BE2C (cell line): ENCODE data around the gene AMZ1.

Source experiments
- DNase-seq: peaks from one replicate; pipeline ENCODE4 v3.0.0-alpha.2; 2020
- H3K27me3 ChIP-seq: fragments of 250-450 bp; sonication (Bioruptor Pico); 2 replicates; pipeline ENCODE4 v1.5.1; 2020; ENCODE audit warnings: mild to moderate bottlenecking
- H3K36me3 ChIP-seq: fragments of 250-450 bp; sonication (Bioruptor Pico); 2 replicates; pipeline ENCODE4 v1.5.1; 2020; ENCODE audit warnings: mild to moderate bottlenecking
- H3K4me1 ChIP-seq: fragments of 250-450 bp; sonication (Bioruptor Pico); 2 replicates; pipeline ENCODE4 v1.5.1; 2020
- H3K4me3 ChIP-seq: 2 replicates; pipeline ENCODE4 v1.5.1; 2011; ENCODE audit warnings: low read depth, low read length
- H3K9me3 ChIP-seq: fragments of 250-450 bp; sonication (Bioruptor Pico); 2 replicates; pipeline ENCODE4 v1.5.1; 2020
- TF ChIP-seq, protein P1 (sequence below): IDR thresholded peaks from 2 replicates; pipeline ENCODE4 v1.5.1; 2012; ENCODE audit warnings: mild to moderate bottlenecking, low read depth, low read length

The AMZ1 gene

DNA sequence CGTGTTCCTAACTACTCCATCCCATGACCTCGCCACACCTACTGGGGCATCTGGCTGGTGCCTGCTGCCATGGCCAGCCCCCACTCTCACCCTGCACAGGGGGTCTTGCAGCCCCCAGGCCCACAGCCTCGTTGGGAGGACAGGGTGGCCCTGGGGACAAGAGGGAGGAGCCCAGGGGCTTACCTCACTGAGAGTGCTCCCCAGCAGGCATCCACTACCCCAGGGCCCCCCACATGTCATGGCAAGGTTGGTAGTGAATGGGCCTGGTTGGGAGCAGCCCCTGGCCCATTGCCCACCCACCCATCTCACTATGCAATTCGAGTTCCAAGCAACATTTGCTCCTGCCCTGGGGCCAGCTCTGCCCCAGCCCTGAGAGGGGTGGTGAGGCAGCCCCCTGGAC, 24.0 kb upstream of the AMZ1 start:
- TF ChIP-seq, protein P1, sequence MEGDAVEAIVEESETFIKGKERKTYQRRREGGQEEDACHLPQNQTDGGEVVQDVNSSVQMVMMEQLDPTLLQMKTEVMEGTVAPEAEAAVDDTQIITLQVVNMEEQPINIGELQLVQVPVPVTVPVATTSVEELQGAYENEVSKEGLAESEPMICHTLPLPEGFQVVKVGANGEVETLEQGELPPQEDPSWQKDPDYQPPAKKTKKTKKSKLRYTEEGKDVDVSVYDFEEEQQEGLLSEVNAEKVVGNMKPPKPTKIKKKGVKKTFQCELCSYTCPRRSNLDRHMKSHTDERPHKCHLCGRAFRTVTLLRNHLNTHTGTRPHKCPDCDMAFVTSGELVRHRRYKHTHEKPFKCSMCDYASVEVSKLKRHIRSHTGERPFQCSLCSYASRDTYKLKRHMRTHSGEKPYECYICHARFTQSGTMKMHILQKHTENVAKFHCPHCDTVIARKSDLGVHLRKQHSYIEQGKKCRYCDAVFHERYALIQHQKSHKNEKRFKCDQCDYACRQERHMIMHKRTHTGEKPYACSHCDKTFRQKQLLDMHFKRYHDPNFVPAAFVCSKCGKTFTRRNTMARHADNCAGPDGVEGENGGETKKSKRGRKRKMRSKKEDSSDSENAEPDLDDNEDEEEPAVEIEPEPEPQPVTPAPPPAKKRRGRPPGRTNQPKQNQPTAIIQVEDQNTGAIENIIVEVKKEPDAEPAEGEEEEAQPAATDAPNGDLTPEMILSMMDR: no peak
- no peak for DNase-seq
- H3K36me3 ChIP-seq: peaks cover 14% of the 10 kb centered on the region
- H3K9me3 ChIP-seq: no peaks in the 10 kb centered on the region
- H3K4me3 ChIP-seq: no peak overlapping the region
- H3K4me1 ChIP-seq: peaks cover 10% of the 10 kb centered on the region; the same call in 1 of the 2 replicates
- no peaks in the 10 kb centered on the region for H3K27me3 ChIP-seq

DNA sequence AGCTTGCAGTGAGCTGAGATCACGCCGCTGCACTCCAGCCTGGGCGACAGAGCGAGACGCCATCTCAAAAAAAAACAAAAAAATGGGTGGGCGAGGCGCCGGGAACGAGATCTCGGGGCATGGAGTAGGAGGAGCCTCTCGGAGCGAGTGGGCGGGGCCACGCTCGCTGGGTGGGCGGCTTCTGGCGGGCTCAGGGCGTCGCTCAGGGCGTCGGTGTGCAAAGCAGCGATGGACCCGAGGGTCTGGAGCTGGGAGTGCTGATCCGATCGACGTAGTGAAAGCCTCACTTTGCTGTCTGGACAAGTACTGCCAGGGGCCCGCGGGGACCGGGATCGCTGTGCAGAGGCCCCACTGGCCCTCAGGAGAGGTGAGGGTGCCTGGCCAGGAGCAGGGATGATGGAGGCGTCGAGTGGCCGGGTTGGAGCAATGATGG, 22.6 kb upstream of the AMZ1 start:
- no peak overlapping the region for H3K4me3 ChIP-seq
- TF ChIP-seq, protein P1: no peak

DNA sequence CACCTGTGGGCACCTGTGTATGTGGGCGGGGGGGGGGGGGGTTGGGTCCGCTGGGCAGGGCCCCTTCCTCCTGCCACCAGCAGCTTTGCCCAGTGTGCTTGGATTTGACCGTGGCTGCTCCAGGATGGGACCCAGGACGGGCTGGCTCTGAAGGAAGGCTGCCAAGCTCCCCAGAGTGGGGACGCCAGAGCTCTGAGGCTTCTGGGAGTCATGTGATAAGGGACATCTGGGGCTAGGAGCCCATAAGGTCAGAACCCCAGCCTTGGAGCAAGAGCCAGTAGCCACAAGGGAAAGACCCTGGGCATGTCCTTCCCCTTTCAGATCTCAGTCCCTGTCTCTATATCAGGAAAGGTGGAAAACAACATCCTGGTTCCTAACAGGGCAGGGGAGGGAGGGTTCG, 21.8 kb upstream of the AMZ1 start:
- Histone ChIP-seq H3K4me3 (no peak overlapping the region), H3K27me3 (no peaks in the 10 kb centered on the region), H3K4me1 (no peaks in the 10 kb centered on the region; the same call in 1 of the 2 replicates), H3K9me3 (no peaks in the 10 kb centered on the region), H3K36me3 (peaks cover 9% of the 10 kb centered on the region)
- TF ChIP-seq, protein P1: no peak
- no peak for DNase-seq

More for the DNA sequence above, 22.6 kb upstream of the AMZ1 start:
- Histone ChIP-seq H3K27me3 (no peaks in the 10 kb centered on the region), H3K36me3 (peaks cover 9% of the 10 kb centered on the region), H3K9me3 (no peaks in the 10 kb centered on the region), H3K4me1 (peaks cover 6% of the 10 kb centered on the region; the same call in 1 of the 2 replicates)
- DNase-seq: no peak

DNA sequence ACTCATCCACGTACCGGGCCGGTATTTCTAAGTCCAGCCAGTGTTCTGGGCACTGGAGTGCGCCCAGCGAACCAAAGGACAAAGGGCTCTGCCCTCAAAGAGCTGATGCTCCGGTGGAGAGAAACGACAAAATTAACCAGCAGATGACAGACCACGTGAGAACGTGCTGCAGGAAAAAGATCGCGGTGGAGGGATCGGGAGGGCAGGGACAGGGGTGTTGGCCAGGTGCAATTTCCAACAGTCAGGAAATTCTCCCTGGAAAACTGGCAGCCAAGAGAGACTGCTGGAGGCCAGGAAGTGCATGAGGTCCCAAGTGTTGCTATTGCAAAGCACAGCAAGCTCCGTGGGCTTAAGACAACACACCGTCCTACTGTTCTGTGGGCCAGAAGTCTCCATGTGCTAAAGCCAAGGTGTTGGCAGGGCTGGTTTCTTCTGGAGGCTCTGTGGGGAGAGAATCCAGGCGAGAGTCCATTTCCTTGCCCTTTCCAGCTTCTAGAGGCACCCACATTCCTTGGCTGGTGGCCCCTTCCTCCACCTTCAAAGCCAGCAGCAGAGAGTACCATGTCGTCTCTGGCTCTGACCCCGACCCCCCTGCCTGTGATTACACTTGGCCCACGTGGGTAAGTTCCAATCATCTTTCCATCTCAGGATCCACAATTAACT, 21.3 kb upstream of the AMZ1 start:
- H3K9me3 ChIP-seq: no peaks in the 10 kb centered on the region
- no peaks in the 10 kb centered on the region; the same call in 1 of the 2 replicates for H3K4me1 ChIP-seq
- no peaks in the 10 kb centered on the region for H3K27me3 ChIP-seq
- no peak overlapping the region for H3K4me3 ChIP-seq
- peaks cover 5% of the 10 kb centered on the region for H3K36me3 ChIP-seq
- DNase-seq: no peak
- TF ChIP-seq, protein P1: no peak

DNA sequence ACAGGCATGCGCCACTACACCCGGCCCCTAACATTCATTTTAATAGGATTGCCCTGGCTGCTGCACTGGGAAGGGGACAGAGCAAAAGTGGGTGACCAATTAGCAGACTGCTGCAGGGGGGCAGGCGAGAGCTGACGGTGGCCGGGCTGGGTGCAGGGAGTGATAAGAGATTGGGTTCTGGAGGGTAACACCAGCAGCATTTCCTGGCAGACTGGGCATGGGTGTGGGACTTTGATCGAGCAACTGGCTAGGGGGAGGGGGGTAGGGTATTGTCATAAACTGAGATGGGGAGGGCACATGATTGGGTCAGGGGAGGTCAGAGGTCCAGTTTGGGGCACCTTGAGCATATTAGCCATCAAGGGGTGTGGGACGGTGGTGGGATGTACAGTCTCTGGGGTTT, 20.2 kb upstream of the AMZ1 start:
- H3K9me3 ChIP-seq: no peaks in the 10 kb centered on the region
- H3K4me1 ChIP-seq: no peaks in the 10 kb centered on the region; the same call in 1 of the 2 replicates
- H3K4me3 ChIP-seq: no peak overlapping the region
- DNase-seq: no peak
- H3K36me3 ChIP-seq: no peaks in the 10 kb centered on the region
- TF ChIP-seq, protein P1: no peak
- H3K27me3 ChIP-seq: no peaks in the 10 kb centered on the region

DNA sequence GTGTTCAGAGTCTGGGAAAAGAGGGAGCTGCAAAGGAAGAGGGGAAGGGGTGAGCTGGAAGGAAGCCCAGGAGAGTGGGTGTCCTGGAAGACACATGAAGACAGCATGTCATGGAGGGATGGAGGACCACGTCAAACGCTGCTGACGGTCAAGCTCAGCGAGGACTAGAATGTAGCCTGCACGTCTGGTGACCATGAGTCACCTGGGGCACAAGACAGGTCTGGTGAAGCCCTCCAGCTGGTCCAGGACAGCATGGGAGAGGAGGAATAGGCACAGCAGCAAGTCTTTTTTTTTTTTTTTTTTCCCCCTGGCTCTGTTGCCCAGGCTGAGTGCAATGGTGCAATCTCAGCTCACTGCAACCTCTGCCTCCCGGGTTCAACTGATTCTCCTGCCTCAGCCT, 19.6 kb upstream of the AMZ1 start:
- DNase-seq: peak; percentile 28
- no peaks in the 10 kb centered on the region for H3K27me3 ChIP-seq
- no peaks in the 10 kb centered on the region for H3K36me3 ChIP-seq
- no peak overlapping the region for H3K4me3 ChIP-seq
- H3K4me1 ChIP-seq: no peaks in the 10 kb centered on the region
- TF ChIP-seq, protein P1: no peak
- H3K9me3 ChIP-seq: no peaks in the 10 kb centered on the region
